ENCODE data around the gene LRP1B.

The LRP1B gene

GRCh38 chr2:141362311-141362710 lies 768.5 kb downstream of the LRP1B start:
- DNase-seq (ENCODE audit: low read depth in 1 of 2, low spot score in 1 of 2) = no peak

- DNase-seq (ENCODE audit: low read depth in 1 of 2, low spot score in 1 of 2) = no peak
Measured at GRCh38 chr2:141348481-141348880, 782.3 kb downstream of the LRP1B start.

- no peak for DNase-seq (ENCODE audit: low read depth in 1 of 2, low spot score in 1 of 2)
Measured at GRCh38 chr2:141341444-141341843, 789.4 kb downstream of the LRP1B start.

GRCh38 chr2:141331127-141331526 lies 799.7 kb downstream of the LRP1B start:
- DNase-seq (ENCODE audit: low read depth in 1 of 2, low spot score in 1 of 2) = no peak

- DNase-seq (ENCODE audit: low read depth in 1 of 2, low spot score in 1 of 2) = no peak
Measured at GRCh38 chr2:141329964-141330363, 800.9 kb downstream of the LRP1B start.

- DNase-seq (ENCODE audit: low read depth in 1 of 2, low spot score in 1 of 2) = no peak
Measured at GRCh38 chr2:141323571-141323970, 807.2 kb downstream of the LRP1B start.

GRCh38 chr2:141317986-141318385 lies 812.8 kb downstream of the LRP1B start:
- DNase-seq (ENCODE audit: low read depth in 1 of 2, low spot score in 1 of 2) = no peak

GRCh38 chr2:141316606-141317005 lies 814.2 kb downstream of the LRP1B start:
- DNase-seq (ENCODE audit: low read depth in 1 of 2, low spot score in 1 of 2) = no peak

- DNase-seq (ENCODE audit: low read depth in 1 of 2, low spot score in 1 of 2) = no peak
Measured at GRCh38 chr2:141316103-141316502, 814.7 kb downstream of the LRP1B start.

- DNase-seq (ENCODE audit: low read depth in 1 of 2, low spot score in 1 of 2) = no peak
Measured at GRCh38 chr2:141313972-141314371, 816.8 kb downstream of the LRP1B start.

- no peak for DNase-seq (ENCODE audit: low read depth in 1 of 2, low spot score in 1 of 2)
Measured at GRCh38 chr2:141311430-141311829, 819.4 kb downstream of the LRP1B start.

- DNase-seq (ENCODE audit: low read depth in 1 of 2, low spot score in 1 of 2) = no peak
Measured at GRCh38 chr2:141306368-141306767, 824.4 kb downstream of the LRP1B start.

- DNase-seq (ENCODE audit: low read depth in 1 of 2, low spot score in 1 of 2) = no peak
Measured at GRCh38 chr2:141301551-141301950, 829.3 kb downstream of the LRP1B start.

GRCh38 chr2:141280037-141280436 lies 850.8 kb downstream of the LRP1B start:
- no peak for DNase-seq (ENCODE audit: low read depth in 1 of 2, low spot score in 1 of 2)

GRCh38 chr2:141271346-141271745 lies 859.5 kb downstream of the LRP1B start:
- DNase-seq (ENCODE audit: low read depth in 1 of 2, low spot score in 1 of 2) = no peak

- DNase-seq (ENCODE audit: low read depth in 1 of 2, low spot score in 1 of 2) = no peak
Measured at GRCh38 chr2:141264848-141265247, 866.0 kb downstream of the LRP1B start.

- no peak for DNase-seq (ENCODE audit: low read depth in 1 of 2, low spot score in 1 of 2)
Measured at GRCh38 chr2:141260911-141261310, 869.9 kb downstream of the LRP1B start.

GRCh38 chr2:141259683-141260082 lies 871.1 kb downstream of the LRP1B start:
- DNase-seq (ENCODE audit: low read depth in 1 of 2, low spot score in 1 of 2) = no peak

- no peak for DNase-seq (ENCODE audit: low read depth in 1 of 2, low spot score in 1 of 2)
Measured at GRCh38 chr2:141242008-141242407, 888.8 kb downstream of the LRP1B start.

GRCh38 chr2:141226560-141226959 lies 904.3 kb downstream of the LRP1B start:
- DNase-seq (ENCODE audit: low read depth in 1 of 2, low spot score in 1 of 2) = no peak

GRCh38 chr2:141207036-141207385 lies 923.8 kb downstream of the LRP1B start:
- DNase-seq (ENCODE audit: low read depth in 1 of 2, low spot score in 1 of 2) = no peak

- no peak for DNase-seq (ENCODE audit: low read depth in 1 of 2, low spot score in 1 of 2)
Measured at GRCh38 chr2:141201016-141201565, 929.7 kb downstream of the LRP1B start.

- DNase-seq (ENCODE audit: low read depth in 1 of 2, low spot score in 1 of 2) = no peak
Measured at GRCh38 chr2:141200191-141200590, 930.6 kb downstream of the LRP1B start.

- no peak for DNase-seq (ENCODE audit: low read depth in 1 of 2, low spot score in 1 of 2)
Measured at GRCh38 chr2:141199711-141200110, 931.1 kb downstream of the LRP1B start.

Measured in activated CD4-positive, alpha-beta T cell treated with anti-CD3 and anti-CD28 coated beads, Interleukin-2, amount 50 U/mL, for 24 hours (primary cell).